NAMALWA (cell line): ENCODE results near the gene KIAA1210.
"Not testable (repeated sequence)": the region's sequence is repeated elsewhere in the genome, so short reads cannot be mapped to it uniquely, and the experiment has no call there.

Source experiments
- DNase-seq: peaks from one replicate; pipeline ENCODE4 v3.0.0-alpha.2; 2015; ENCODE audit warnings: low spot score

KIAA1210 gene

GRCh38 chrX:119036107-119037029, 91.2 kb downstream of the KIAA1210 start:
- DNase-seq = no peak

- no peak for DNase-seq
Observed at GRCh38 chrX:119030990-119031389, 96.6 kb downstream of the KIAA1210 start.

GRCh38 chrX:119029656-119030055, 98.0 kb downstream of the KIAA1210 start:
- DNase-seq = not testable (repeated sequence)

GRCh38 chrX:119028733-119029330, 98.8 kb downstream of the KIAA1210 start:
- no peak for DNase-seq
